PFSK-1 (cell line): ENCODE measurements around the gene KAT7.

ENCODE experiments used
- SIN3A ChIP-seq: IDR thresholded peaks from 2 replicates; pipeline ENCODE4 v1.6.1; 2012; ENCODE audit warnings: mild to moderate bottlenecking, low read length, moderate library complexity, borderline replicate concordance; ENCODE audit not compliant: insufficient read depth
- TF ChIP-seq, protein P1 (sequence below), 2 experiments: IDR thresholded peaks; 2 replicates each; pipeline versions ENCODE4 v1.6.1 to v1.8.0; 2011 to 2012; ENCODE audit warnings: low read depth in 2 of 2, low read length in 2 of 2, control low read depth in 1 of 2, inconsistent platforms in 1 of 2, mild to moderate bottlenecking in 1 of 2, moderate library complexity in 1 of 2; ENCODE audit not compliant: insufficient read depth in 1 of 2

DNA sequence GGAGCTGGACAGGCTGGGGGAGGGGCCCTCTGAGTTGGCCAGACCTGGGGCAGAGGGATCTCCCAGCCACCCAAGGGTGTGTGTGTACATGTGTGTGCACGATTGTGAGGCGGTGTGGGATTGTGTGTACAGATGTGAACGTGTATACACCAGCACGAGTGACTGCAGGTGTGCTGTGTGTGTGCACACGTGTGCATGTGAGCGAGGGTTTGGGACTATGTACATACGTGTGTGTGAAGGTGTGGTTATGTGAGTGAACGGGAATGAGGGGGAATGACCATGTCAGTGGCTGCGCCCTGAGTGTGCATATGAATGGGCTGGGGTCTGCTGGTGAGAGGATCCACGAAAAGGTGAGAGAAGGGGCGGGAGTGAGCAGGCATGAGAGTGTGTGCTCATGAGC, 81.8 kb downstream of the KAT7 start:
- no peak for TF ChIP-seq SIN3A
- TF ChIP-seq, protein P1, sequence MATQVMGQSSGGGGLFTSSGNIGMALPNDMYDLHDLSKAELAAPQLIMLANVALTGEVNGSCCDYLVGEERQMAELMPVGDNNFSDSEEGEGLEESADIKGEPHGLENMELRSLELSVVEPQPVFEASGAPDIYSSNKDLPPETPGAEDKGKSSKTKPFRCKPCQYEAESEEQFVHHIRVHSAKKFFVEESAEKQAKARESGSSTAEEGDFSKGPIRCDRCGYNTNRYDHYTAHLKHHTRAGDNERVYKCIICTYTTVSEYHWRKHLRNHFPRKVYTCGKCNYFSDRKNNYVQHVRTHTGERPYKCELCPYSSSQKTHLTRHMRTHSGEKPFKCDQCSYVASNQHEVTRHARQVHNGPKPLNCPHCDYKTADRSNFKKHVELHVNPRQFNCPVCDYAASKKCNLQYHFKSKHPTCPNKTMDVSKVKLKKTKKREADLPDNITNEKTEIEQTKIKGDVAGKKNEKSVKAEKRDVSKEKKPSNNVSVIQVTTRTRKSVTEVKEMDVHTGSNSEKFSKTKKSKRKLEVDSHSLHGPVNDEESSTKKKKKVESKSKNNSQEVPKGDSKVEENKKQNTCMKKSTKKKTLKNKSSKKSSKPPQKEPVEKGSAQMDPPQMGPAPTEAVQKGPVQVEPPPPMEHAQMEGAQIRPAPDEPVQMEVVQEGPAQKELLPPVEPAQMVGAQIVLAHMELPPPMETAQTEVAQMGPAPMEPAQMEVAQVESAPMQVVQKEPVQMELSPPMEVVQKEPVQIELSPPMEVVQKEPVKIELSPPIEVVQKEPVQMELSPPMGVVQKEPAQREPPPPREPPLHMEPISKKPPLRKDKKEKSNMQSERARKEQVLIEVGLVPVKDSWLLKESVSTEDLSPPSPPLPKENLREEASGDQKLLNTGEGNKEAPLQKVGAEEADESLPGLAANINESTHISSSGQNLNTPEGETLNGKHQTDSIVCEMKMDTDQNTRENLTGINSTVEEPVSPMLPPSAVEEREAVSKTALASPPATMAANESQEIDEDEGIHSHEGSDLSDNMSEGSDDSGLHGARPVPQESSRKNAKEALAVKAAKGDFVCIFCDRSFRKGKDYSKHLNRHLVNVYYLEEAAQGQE (IDR thresholded peaks at IDR 0.05; ENCODE audit: insufficient read depth in 1 of 2, low read depth in 2 of 2, low read length in 2 of 2) = no peak
